HCT116 (cell line): Measurements from ENCODE around the gene NEDD4L. TPM values are rescaled to one million over a fixed set of nuclear protein-coding genes. Genes with fewer than 3 reads are reported as not detected.

ENCODE experiments used
- ATAC-seq: fragments of 200-7000 bp; cut with Tn5 transposase; 2 replicates; pipeline ENCODE4 v1.9.1; 2020; ENCODE audit warnings: mild to moderate bottlenecking, moderate library complexity
- BruUV-seq: library from RNA; stranded (reverse); fragments of 400-500 nt; replicated peaks from 2 replicates; lab custom pipeline; 2021; lab: Mats Ljungman, UMichigan
- CTCF ChIA-PET: fragments of 300-600 bp; sonication (Branson Sonifier 250); formaldehyde crosslinking; loops from one replicate; lab custom pipeline; 2021; ENCODE audit warnings: antibody characterized with exemption; lab: Charles Lee
- POLR2A ChIA-PET: fragments of 300-600, 350-600 bp; sonication (Branson Sonifier 250); formaldehyde crosslinking; loops from one replicate; lab custom pipeline; 2021; ENCODE audit warnings: antibody characterized with exemption; lab: Charles Lee
- RAD21 ChIA-PET, 2 experiments: fragments of 300-600 bp; sonication (Branson Sonifier 250); formaldehyde crosslinking; loops; one replicate each; lab custom pipeline; 2023; ENCODE audit warnings: low total read pairs in 2 of 2; ENCODE audit not compliant: uncharacterized antibody in 2 of 2, unreplicated experiment in 2 of 2, low non-redundant PET in 1 of 2; lab: Charles Lee
- DNase-seq: peaks from one replicate; pipeline ENCODE4 v3.0.0-alpha.2; 2010; ENCODE audit warnings: low read depth, low spot score
- H2AFZ ChIP-seq: fragments of 200-600 bp; shearing (Covaris generic), sonication (generic); 2 replicates; pipeline ENCODE4 v1.6.1; 2017; ENCODE audit warnings: low read depth, mixed run types, mixed read lengths, antibody characterized with exemption, low read length; ENCODE audit not compliant: poor library complexity, severe bottlenecking
- H3K27ac ChIP-seq: 2 replicates; pipeline ENCODE4 v1.5.1; 2012; ENCODE audit warnings: low read depth, low read length
- H3K27me3 ChIP-seq: fragments of 200-600 bp; sonication (generic); 2 replicates; pipeline ENCODE4 v1.6.1; 2016; ENCODE audit warnings: mixed run types, low read length, mixed read lengths; ENCODE audit not compliant: insufficient read depth
- H3K36me3 ChIP-seq, 2 experiments: fragments of 200-500 bp in 1 of 2; fragments of 200-600 bp in 1 of 2; sonication (Bioruptor generic) in 1 of 2; sonication (generic) in 1 of 2; 2 replicates each; pipeline versions ENCODE4 v1.5.1 to v1.6.1; 2014 to 2016; ENCODE audit warnings: low read length in 2 of 2, inconsistent platforms in 1 of 2, mixed read lengths in 1 of 2, mixed run types in 1 of 2; ENCODE audit not compliant: insufficient read depth in 2 of 2, control insufficient read depth in 1 of 2
- H3K4me1 ChIP-seq, 2 experiments: fragments of 200-600 bp in 1 of 2; sonication (generic) in 1 of 2; 2 replicates each; pipeline versions ENCODE4 v1.5.1 to v1.6.1; 2012 to 2017; ENCODE audit warnings: low read length in 2 of 2, inconsistent platforms in 1 of 2, mild to moderate bottlenecking in 1 of 2, mixed read lengths in 1 of 2, mixed run types in 1 of 2, moderate library complexity in 1 of 2; ENCODE audit not compliant: insufficient read depth in 2 of 2, control insufficient read depth in 1 of 2
- H3K4me2 ChIP-seq: fragments of 200-600 bp; sonication (generic); 2 replicates; pipeline ENCODE4 v1.6.1; 2017; ENCODE audit warnings: mixed run types, low read length, mixed read lengths
- H3K4me3 ChIP-seq, 2 experiments: fragments of 200-600 bp in 1 of 2; sonication (generic) in 1 of 2; replicated peaks in 1 of 2; 2 replicates each; pipeline ENCODE4 v1.5.1; 2011 to 2016; ENCODE audit warnings: low read length in 2 of 2, control low read depth in 1 of 2, low read depth in 1 of 2, mild to moderate bottlenecking in 1 of 2, mixed read lengths in 1 of 2, mixed run types in 1 of 2
- H3K79me2 ChIP-seq: fragments of 200-600 bp; sonication (generic); 2 replicates; pipeline ENCODE4 v1.6.1; 2017; ENCODE audit warnings: mild to moderate bottlenecking, mixed run types, low read length, moderate library complexity, mixed read lengths; ENCODE audit not compliant: insufficient read depth
- H3K9ac ChIP-seq: fragments of 200-600 bp; sonication (generic); 2 replicates; pipeline ENCODE4 v1.6.1; 2016; ENCODE audit warnings: low read length, mixed read lengths
- H3K9me2 ChIP-seq: fragments of 200-600 bp; sonication (generic), shearing (Covaris generic); 2 replicates; pipeline ENCODE4 v1.6.1; 2017; ENCODE audit warnings: mixed run types, mild to moderate bottlenecking, moderate library complexity; ENCODE audit not compliant: insufficient read depth
- H3K9me3 ChIP-seq, 2 experiments: fragments of 200-500 bp in 1 of 2; fragments of 200-600 bp in 1 of 2; sonication (Bioruptor generic) in 1 of 2; sonication (generic) in 1 of 2; 2 replicates each; pipeline ENCODE4 v1.6.1; 2014 to 2017; ENCODE audit warnings: low read length in 2 of 2, mixed read lengths in 2 of 2, inconsistent platforms in 1 of 2, low read depth in 1 of 2, mild to moderate bottlenecking in 1 of 2, mixed run types in 1 of 2, moderate library complexity in 1 of 2; ENCODE audit not compliant: control insufficient read depth in 1 of 2, insufficient read depth in 1 of 2
- H4K20me1 ChIP-seq: fragments of 200-600 bp; sonication (generic), shearing (Covaris generic); 2 replicates; pipeline ENCODE4 v1.6.1; 2017; ENCODE audit warnings: mixed run types, mild to moderate bottlenecking, moderate library complexity; ENCODE audit not compliant: insufficient read depth
- ATF3 ChIP-seq: IDR thresholded peaks from 2 replicates; pipeline ENCODE4 v1.6.1; 2012
- CBX3 ChIP-seq: IDR thresholded peaks from 2 replicates; pipeline ENCODE4 v1.6.1; 2012; ENCODE audit warnings: low read depth
- CEBPB ChIP-seq: IDR thresholded peaks from 2 replicates; pipeline ENCODE4 v1.6.1; 2012; ENCODE audit warnings: low read depth
- EGR1 ChIP-seq: IDR thresholded peaks from 2 replicates; pipeline ENCODE4 v1.6.1; 2012; ENCODE audit warnings: low read depth
- ELF1 ChIP-seq: IDR thresholded peaks from 2 replicates; pipeline ENCODE4 v1.6.1; 2012; ENCODE audit warnings: low read depth, borderline replicate concordance
- EZH2 ChIP-seq: fragments of 200-600 bp; sonication (generic); IDR thresholded peaks from 2 replicates; pipeline ENCODE4 v1.6.1; 2017; ENCODE audit warnings: antibody characterized with exemption, mixed run types
- EZH2phosphoT487 ChIP-seq: fragments of 200-600 bp; IDR thresholded peaks from 2 replicates; pipeline ENCODE4 v1.6.1; 2018; ENCODE audit warnings: antibody characterized with exemption, borderline replicate concordance
- FOSL1 ChIP-seq: IDR thresholded peaks from 2 replicates; pipeline ENCODE4 v1.6.1; 2012; ENCODE audit warnings: low read depth
- JUND ChIP-seq: IDR thresholded peaks from 2 replicates; pipeline ENCODE4 v1.6.1; 2012
- POLR2AphosphoS5 ChIP-seq: IDR thresholded peaks from 2 replicates; pipeline ENCODE4 v1.6.1; 2011; ENCODE audit warnings: mild to moderate bottlenecking, low read depth, low read length, moderate library complexity
- RAD21 ChIP-seq: IDR thresholded peaks from 2 replicates; pipeline ENCODE4 v1.6.1; 2012; ENCODE audit warnings: low read depth, mild to moderate bottlenecking
- REST ChIP-seq: IDR thresholded peaks from 2 replicates; pipeline ENCODE4 v1.6.1; 2012; ENCODE audit warnings: low read depth
- SP1 ChIP-seq: IDR thresholded peaks from 2 replicates; pipeline ENCODE4 v1.6.1; 2012; ENCODE audit warnings: low read depth
- SRF ChIP-seq: IDR thresholded peaks from 2 replicates; pipeline ENCODE4 v1.6.1; 2012; ENCODE audit warnings: low read depth
- ZBTB33 ChIP-seq: IDR thresholded peaks from 2 replicates; pipeline ENCODE4 v1.6.1; 2011; ENCODE audit warnings: mild to moderate bottlenecking, low read length, moderate library complexity; ENCODE audit not compliant: insufficient replicate concordance; ENCODE audit errors: extremely low read depth
- ZFX ChIP-seq: fragments of 450-650 bp; IDR thresholded peaks from 2 replicates; pipeline ENCODE4 v1.6.1; 2017
- ZNF274 ChIP-seq: fragments of 200-500 bp; sonication (Bioruptor generic); IDR thresholded peaks from 2 replicates; pipeline ENCODE4 v1.6.1; 2014; ENCODE audit warnings: mild to moderate bottlenecking, low read depth, low read length, inconsistent platforms
- intact Hi-C: fragments of 100-400 bp; cut with micrococcal nuclease; formaldehyde crosslinking; loops from 2 replicates; pipeline ENCODE4 v1.10.0; 2022
- total RNA-seq: library from RNA; stranded (reverse); gene quantifications from one replicate; pipeline ENCODE4 v1.2.1, GENCODE V29; 2021; ENCODE audit not compliant: unreplicated experiment

NEDD4L gene
- total RNA-seq, 1 experiment from 2014 or later = 41.5 TPM

- H3K27ac ChIP-seq = no peak overlapping the region
- ChIA-PET RAD21 (no interaction called here), CTCF (interaction anchor here (1.0 kb wide), 1 partner anchor 354 kb away, joined by 3 read pairs; no protein-coding TSS in a partner anchor), POLR2A (no interaction called here)
- no peaks in the 10 kb centered on the region for H3K36me3 ChIP-seq
- H2AFZ ChIP-seq = no peak overlapping the region
- H3K4me1 ChIP-seq = no peaks in the 10 kb centered on the region
- intact Hi-C loops = no loop called here
- no peak overlapping the region for H3K9ac ChIP-seq
- no peak for ATAC-seq
- no peaks in the 10 kb centered on the region for H3K9me3 ChIP-seq
- no TSS peak for BruUV-seq
- no peak overlapping the region for H3K4me2 ChIP-seq
- H3K79me2 ChIP-seq = no peaks in the 10 kb centered on the region
- H4K20me1 ChIP-seq = no peaks in the 10 kb centered on the region
- no peak overlapping the region for H3K4me3 ChIP-seq
- H3K27me3 ChIP-seq = no peaks in the 10 kb centered on the region; the same call in 1 of the 2 replicates
- H3K9me2 ChIP-seq = no peaks in the 10 kb centered on the region
- TF ChIP-seq REST (no peak), EZH2phosphoT487 (no peak), ATF3 (no peak), ZFX (no peak), SP1 (no peak), JUND (no peak), ZNF274 (no peak), ELF1 (no peak), FOSL1 (no peak), CBX3 (no peak), CEBPB (no peak), ZBTB33 (no peak), SRF (no peak), EZH2 (no peak), POLR2AphosphoS5 (no peak), EGR1 (no peak), RAD21 (no peak)
- TF ChIP-seq, all 23 proteins: peak for 0
- no peak for DNase-seq
Measured at GRCh38 chr18:58409802-58410445, 365.9 kb downstream of the NEDD4L start.
